Activated T-cell treated with anti-CD3 and anti-CD28 coated beads, Interleukin-2, amount 50 U/mL, for 4 hours (primary cell): ENCODE results near the gene FSTL5. TPM values are rescaled to one million over a fixed set of nuclear protein-coding genes. Genes with fewer than 3 reads are reported as not detected.

Experiments used
- ATAC-seq, 2 donors: fragments of 200-7000 bp; cut with Tn5 transposase; one replicate each; pipeline ENCODE4 v1.10.0; 2021
- DNase-seq: peaks from one replicate; pipeline ENCODE4 v3.0.0-alpha.2; 2020
- H3K27me3 Mint-ChIP-seq: one replicate; pipeline ENCODE4 v1.8.0; 2021; ENCODE audit warnings: low read depth, mixed read lengths
- H3K36me3 Mint-ChIP-seq: one replicate; pipeline ENCODE4 v1.8.0; 2022; ENCODE audit warnings: mixed read lengths; ENCODE audit not compliant: insufficient read depth
- H3K4me1 Mint-ChIP-seq: one replicate; pipeline ENCODE4 v1.8.0; 2021; ENCODE audit warnings: low read depth, mixed read lengths
- H3K4me3 Mint-ChIP-seq: one replicate; pipeline ENCODE4 v1.8.0; 2021; ENCODE audit warnings: mild to moderate bottlenecking, moderate library complexity, mixed read lengths
- H3K9me3 Mint-ChIP-seq: one replicate; pipeline ENCODE4 v1.8.0; 2021; ENCODE audit warnings: mixed read lengths
- total RNA-seq, 3 donors: library from RNA; stranded (reverse); gene quantifications; one replicate each; pipeline ENCODE4 v1.2.1, GENCODE V29; 2021

FSTL5 gene
- total RNA-seq, 3 donors from 2014 or later, result not detected

DNA sequence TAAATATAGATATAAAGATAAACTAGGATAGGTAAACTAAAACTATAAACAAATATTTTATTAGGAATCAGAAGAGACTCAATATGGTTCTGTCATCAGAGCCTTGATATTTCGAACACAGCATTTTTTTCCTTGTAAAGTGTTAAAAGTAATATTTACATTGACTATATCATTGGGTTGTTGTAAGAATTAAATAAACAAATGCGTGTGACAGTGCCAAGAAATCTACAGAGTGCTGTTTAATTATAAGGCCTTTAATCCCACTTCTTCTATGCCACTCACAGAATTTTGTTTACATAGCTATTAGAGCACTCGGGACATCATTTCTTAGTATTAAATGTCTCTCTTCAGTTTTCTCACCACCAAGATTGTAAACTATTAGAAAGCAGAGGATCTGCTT lies 807.4 kb downstream of the FSTL5 start:
- ATAC-seq (no peak), DNase-seq (no peak)
- H3K4me3 Mint-ChIP-seq, result no peak overlapping the region
- no peaks in the 10 kb centered on the region for H3K36me3 Mint-ChIP-seq
- H3K4me1 Mint-ChIP-seq, result no peaks in the 10 kb centered on the region
- H3K9me3 Mint-ChIP-seq, result peaks cover 13% of the 10 kb centered on the region
- no peaks in the 10 kb centered on the region for H3K27me3 Mint-ChIP-seq

DNA sequence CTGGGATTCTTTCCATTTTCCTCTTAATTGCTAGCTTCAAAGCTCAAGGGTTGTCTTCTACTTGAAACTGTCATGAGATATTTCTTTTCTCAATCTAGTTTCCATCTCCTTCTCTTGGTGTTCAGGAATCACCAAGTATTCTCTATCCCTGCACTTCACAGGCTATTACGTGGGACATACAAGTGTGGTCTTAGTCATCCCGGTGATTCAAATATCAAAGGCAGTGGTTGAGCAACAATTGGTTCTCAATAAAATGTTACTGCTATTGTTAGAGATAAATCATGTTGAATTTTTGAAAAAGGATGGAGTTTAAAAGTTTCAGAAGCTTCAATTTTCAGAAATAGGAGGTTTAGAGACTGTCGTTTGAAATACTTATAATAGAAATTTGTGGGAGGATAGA lies 812.9 kb downstream of the FSTL5 start:
- Mint-ChIP-seq H3K36me3 (no peaks in the 10 kb centered on the region), H3K9me3 (peaks cover 26% of the 10 kb centered on the region), H3K4me1 (no peaks in the 10 kb centered on the region), H3K4me3 (no peak overlapping the region), H3K27me3 (no peaks in the 10 kb centered on the region)
- DNase-seq (no peak), ATAC-seq (no peak)

GRCh38 chr4:161345741-161346140 lies 818.1 kb downstream of the FSTL5 start:
- Mint-ChIP-seq H3K9me3 (peaks cover 14% of the 10 kb centered on the region), H3K4me3 (no peak overlapping the region), H3K27me3 (no peaks in the 10 kb centered on the region), H3K4me1 (no peaks in the 10 kb centered on the region), H3K36me3 (no peaks in the 10 kb centered on the region)
- DNase-seq (no peak), ATAC-seq (no peak)

- Mint-ChIP-seq H3K4me1 (no peaks in the 10 kb centered on the region), H3K4me3 (no peak overlapping the region), H3K9me3 (peaks cover 4% of the 10 kb centered on the region), H3K36me3 (no peaks in the 10 kb centered on the region), H3K27me3 (no peaks in the 10 kb centered on the region)
- ATAC-seq (no peak), DNase-seq (no peak)
Observed at GRCh38 chr4:161343569-161343950, 820.2 kb downstream of the FSTL5 start.

DNA sequence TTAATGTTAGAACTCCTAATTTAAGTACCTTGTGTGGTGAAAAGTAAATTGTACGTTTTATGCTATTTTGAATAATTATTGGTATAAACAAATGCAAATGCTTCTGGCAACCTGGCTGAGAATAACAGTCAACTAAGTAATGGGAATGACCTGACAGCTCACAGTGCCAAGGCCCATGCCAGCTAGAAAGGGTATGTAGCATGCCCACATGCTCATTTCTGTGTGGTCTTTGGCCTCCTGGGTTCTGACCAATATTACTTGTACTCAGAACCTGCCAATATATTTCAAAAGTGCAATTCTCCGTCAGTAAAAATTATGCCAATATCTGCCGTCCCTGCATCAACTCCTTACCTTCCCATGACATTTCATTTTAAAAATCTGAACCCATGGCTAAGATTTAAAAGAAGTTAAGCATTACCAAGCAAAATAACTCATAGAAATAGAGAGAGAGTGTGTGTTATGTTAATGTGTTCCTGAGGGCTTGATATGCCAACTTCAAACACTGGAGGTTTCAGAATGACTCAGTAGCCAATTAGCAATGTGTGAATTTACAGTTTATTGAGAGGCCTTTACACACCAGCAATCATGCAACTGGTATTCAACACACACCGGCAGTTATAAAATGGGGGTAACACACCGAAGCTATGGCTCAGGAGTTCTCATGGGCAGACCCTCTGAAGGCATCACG lies 820.8 kb downstream of the FSTL5 start:
- H3K4me3 Mint-ChIP-seq, result no peak overlapping the region
- H3K27me3 Mint-ChIP-seq, result no peaks in the 10 kb centered on the region
- H3K36me3 Mint-ChIP-seq, result no peaks in the 10 kb centered on the region

DNA sequence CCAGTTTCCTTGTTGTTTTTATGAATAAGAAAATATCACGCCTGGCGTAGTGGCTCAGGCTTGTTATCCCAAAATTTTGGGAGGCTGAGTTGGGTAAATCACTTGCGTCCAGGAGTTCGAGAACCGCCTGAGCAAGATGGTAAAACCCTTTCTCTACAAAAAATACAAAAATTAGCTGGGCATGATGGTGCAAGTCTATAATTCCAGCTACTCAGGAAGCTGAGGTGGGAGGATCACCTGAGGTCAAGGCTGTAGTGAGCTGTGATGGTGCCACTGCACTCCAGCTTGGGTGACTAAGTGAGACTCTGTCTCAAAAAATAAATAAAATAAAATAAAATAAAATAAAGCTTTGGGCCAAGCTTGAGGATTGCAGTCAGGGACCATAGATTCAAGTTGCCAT lies 827.2 kb downstream of the FSTL5 start:
- DNase-seq, result no peak
- Mint-ChIP-seq H3K4me3 (no peak overlapping the region), H3K36me3 (no peaks in the 10 kb centered on the region), H3K27me3 (no peaks in the 10 kb centered on the region), H3K9me3 (no peaks in the 10 kb centered on the region), H3K4me1 (no peaks in the 10 kb centered on the region)
- ATAC-seq, result no peak

More for the DNA sequence above, 820.8 kb downstream of the FSTL5 start:
- ATAC-seq, result no peak
- H3K9me3 Mint-ChIP-seq, result peaks cover 4% of the 10 kb centered on the region
- no peaks in the 10 kb centered on the region for H3K4me1 Mint-ChIP-seq
- DNase-seq, result no peak

GRCh38 chr4:161336016-161336530 lies 827.7 kb downstream of the FSTL5 start:
- Mint-ChIP-seq H3K4me1 (no peaks in the 10 kb centered on the region), H3K4me3 (no peak overlapping the region), H3K9me3 (peaks cover 3% of the 10 kb centered on the region), H3K36me3 (no peaks in the 10 kb centered on the region), H3K27me3 (no peaks in the 10 kb centered on the region)
- DNase-seq (no peak), ATAC-seq (no peak)
